ENCODE data around the gene OR52K2.

OR52K2 gene

DNA sequence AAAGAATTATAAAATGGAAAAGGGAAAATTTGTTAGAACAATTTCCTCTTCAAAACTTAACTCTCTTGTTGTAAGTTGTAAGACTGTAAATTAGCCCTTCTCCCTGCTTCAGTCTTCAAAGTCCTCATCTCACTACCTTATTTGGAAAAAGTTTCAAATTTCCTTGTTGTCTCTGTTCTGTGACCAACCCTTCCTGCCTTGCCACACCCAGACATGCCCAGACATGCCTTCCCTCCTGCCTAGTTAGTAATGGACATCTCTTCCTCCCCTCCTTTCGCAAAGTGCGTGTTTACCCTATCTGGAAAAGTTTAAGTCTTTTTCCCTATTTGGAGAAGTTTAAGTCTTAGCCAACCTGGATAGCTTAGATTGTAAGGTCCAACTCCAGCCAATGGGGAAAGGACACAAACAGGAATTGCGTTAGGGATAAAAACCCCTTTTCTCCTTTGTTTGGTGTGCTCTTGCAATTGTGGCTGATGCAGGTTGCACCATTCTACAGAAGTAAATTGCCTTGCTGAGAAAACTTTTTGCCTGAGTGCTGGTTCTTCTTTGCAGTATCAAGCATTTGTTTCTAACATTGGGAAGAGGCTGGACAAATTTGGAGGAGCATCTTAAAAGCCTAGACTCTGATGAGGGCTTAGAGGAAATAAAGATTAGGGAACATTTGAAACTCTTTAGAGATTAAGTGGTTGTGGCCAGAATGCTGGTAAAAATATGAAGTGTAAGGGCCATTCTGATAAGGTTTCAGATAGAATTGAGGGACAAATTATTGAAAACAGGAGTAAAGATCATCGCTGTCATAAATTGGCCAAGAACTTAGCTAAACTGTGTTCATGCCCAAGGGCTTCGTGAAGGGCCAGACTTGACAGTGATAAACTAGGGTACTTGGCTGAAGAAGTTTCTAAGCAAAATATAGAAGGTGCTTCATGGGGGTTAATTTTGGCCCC lies 15.4 kb downstream of the OR52K2 start:
- TF ChIP-seq, protein P1, sequence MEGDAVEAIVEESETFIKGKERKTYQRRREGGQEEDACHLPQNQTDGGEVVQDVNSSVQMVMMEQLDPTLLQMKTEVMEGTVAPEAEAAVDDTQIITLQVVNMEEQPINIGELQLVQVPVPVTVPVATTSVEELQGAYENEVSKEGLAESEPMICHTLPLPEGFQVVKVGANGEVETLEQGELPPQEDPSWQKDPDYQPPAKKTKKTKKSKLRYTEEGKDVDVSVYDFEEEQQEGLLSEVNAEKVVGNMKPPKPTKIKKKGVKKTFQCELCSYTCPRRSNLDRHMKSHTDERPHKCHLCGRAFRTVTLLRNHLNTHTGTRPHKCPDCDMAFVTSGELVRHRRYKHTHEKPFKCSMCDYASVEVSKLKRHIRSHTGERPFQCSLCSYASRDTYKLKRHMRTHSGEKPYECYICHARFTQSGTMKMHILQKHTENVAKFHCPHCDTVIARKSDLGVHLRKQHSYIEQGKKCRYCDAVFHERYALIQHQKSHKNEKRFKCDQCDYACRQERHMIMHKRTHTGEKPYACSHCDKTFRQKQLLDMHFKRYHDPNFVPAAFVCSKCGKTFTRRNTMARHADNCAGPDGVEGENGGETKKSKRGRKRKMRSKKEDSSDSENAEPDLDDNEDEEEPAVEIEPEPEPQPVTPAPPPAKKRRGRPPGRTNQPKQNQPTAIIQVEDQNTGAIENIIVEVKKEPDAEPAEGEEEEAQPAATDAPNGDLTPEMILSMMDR (conservative IDR thresholded peaks at IDR 0.05; ENCODE audit: low read length), result no peak
- DNase-seq (ENCODE audit: low read depth), result peak; percentile 7
- H3K4me3 ChIP-seq (ENCODE audit: low read length), result no peak overlapping the region

DNA sequence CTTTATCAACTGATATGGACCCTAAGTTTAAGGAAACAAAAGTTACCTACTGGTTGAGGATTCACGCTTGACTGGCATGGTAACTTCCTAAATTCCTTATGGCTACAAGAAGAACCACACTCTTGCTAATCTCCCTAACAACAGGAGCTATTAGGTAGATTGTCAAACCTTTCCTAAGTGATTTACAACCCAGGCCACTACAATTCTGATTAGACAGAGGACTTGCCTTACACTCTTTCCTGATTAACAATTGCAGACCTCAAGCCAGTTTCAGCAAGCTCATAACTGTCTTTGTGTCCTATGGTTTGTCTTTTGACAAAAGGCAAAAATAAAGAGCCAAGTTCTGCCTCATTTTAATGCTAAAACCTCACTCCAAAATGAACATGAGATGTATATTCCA lies 16.3 kb downstream of the OR52K2 start:
- TF ChIP-seq, protein P1 (conservative IDR thresholded peaks at IDR 0.05; ENCODE audit: low read length), result no peak
- no peak overlapping the region for H3K4me3 ChIP-seq (ENCODE audit: low read length)
- no peak for DNase-seq (ENCODE audit: low read depth)

DNA sequence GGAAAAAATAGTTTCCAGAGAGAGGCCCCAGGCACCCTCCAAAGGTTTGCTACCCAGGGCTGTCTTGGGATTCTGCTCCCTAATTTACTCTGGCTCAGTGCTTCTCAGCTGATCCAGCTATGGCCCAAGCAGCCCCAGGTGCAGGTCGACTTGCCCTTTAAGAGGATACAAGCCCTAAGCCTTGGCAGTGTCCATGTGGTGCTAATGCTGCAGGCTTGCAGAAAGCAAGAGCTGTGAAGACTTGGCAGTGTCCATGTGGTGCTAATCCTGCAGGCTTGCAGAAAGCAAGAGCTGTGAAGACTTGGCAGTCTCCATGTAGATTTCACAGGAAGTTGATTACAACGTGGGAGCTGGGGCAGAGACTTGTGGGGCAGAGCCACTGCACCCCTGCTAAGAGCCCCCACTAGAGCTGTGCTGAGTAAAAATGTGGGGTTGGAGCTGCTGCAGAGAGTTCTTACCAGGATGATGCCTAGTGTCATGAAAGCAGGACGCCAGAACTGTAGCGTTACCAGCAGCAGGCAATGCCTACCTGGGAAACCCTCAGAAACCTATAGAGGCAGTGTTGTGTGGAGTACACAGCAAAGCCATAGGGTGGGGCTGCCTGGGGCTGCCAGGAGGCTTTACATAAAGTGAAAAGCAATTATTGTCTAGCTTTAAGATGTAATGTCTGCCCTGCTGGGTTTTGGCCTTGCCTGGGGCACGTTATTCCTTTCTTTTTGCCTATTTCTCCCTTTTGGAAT lies 17.2 kb downstream of the OR52K2 start:
- DNase-seq (ENCODE audit: low read depth), result no peak
- TF ChIP-seq, protein P1 (conservative IDR thresholded peaks at IDR 0.05; ENCODE audit: low read length), result no peak
- H3K4me3 ChIP-seq (ENCODE audit: low read length), result no peak overlapping the region

DNA sequence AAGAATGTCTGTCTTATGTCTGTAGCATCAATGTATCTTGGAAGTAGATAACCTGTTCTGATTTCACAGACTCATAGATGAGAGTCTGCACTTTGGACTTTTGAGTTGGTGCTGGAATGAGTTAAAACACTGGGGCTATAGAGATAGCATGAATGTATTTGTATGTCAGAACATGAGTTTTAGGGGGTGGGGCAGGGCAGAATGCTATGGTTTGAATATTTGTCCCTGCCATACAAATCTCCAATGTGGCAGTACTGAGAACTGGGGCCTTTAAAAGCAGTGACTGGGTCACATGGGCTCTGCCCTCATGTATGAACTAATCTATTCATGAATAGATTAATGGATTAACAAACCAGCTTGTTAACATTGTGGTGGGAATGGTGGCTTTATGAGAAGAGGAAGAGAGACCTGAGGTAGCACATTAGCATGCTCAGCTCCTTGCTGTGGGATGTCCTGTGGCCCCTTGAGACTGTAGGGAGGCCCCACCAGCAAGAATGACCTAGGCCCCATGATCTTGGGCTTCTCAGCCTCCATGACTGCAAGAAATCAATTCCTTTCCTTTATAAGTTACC lies 17.9 kb downstream of the OR52K2 start:
- H3K4me3 ChIP-seq (ENCODE audit: low read length), result no peak overlapping the region
- no peak for DNase-seq (ENCODE audit: low read depth)
- TF ChIP-seq, protein P1 (conservative IDR thresholded peaks at IDR 0.05; ENCODE audit: low read length), result no peak

- H3K4me3 ChIP-seq (ENCODE audit: low read length), result no peak overlapping the region
- TF ChIP-seq, protein P1 (conservative IDR thresholded peaks at IDR 0.05; ENCODE audit: low read length), result no peak
- no peak for DNase-seq (ENCODE audit: low read depth)
Measured at GRCh38 chr11:4467811-4468606, 18.9 kb downstream of the OR52K2 start.

DNA sequence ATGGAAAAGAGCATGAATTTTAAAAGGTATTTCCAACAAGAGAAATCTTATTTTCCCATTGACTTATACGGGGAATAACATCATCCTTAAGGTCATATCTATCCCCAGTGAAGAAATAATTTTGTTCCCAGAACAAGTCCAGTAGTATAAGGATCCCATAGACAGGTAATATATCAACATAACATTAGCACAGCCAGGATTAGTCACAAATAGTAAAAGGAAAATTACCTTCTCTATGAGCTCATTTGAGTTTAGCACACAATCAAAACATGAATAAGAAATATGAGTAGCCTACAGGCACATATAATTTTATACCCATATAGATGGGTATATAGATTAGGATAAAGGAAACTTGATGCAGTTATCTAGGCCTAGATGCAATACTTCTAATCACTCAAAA lies 30.5 kb downstream of the OR52K2 start:
- TF ChIP-seq, protein P1 (conservative IDR thresholded peaks at IDR 0.05; ENCODE audit: low read length), result no peak
- H3K4me3 ChIP-seq (ENCODE audit: low read length), result no peak overlapping the region
- DNase-seq (ENCODE audit: low read depth), result no peak

All from AG10803 (cell line).